ENCODE data around the gene MSL1. TPM values are rescaled to one million over a fixed set of nuclear protein-coding genes. Genes with fewer than 3 reads are reported as not detected.

MSL1 gene
- total and polyA plus RNA-seq, 5 donors from 2014 or later, result 9.3 to 126 (median 10.2) TPM

GRCh38 chr17:40122136-40122998 lies 596 bp downstream of the MSL1 start:
- H3K9me3 ChIP-seq (ENCODE audit: control insufficient read depth in 2 of 2, low read length in 2 of 2), result no peaks in the 10 kb centered on the region
- no peaks in the 10 kb centered on the region for H3K9me3 Mint-ChIP-seq

GRCh38 chr17:40122999-40123810 lies 1.4 kb downstream of the MSL1 start:
- Mint-ChIP-seq H3K36me3 (peaks cover 12% of the 10 kb centered on the region), H3K4me3 (peak overlapping the region; percentile 88 to 93 (median 90)), H3K4me1 (peaks cover 8 to 46% (median 37%) of the 10 kb centered on the region in 4 donors), H3K9me3 (no peaks in the 10 kb centered on the region), H3K27me3 (peaks cover 8% of the 10 kb centered on the region), H3K27ac (peak overlapping the region; percentile 84 to 90 (median 89))
- H3K27me3 ChIP-seq (ENCODE audit: control insufficient read depth, insufficient read depth, low read length), result no peaks in the 10 kb centered on the region
- ATAC-seq (ENCODE audit: low read depth in 2 of 2) (peak; percentile 17 to 25), DNase-seq (peak; percentile 51 to 70 (median 51))
- peaks cover 31% of the 10 kb centered on the region for H3K4me1 ChIP-seq (ENCODE audit: control insufficient read depth, insufficient read depth, low read length, poor library complexity, severe bottlenecking)
- H3K27ac ChIP-seq (ENCODE audit: insufficient read depth, low read length, poor library complexity, severe bottlenecking), result peak overlapping the region; percentile 76
- H3K9me3 ChIP-seq (ENCODE audit: control insufficient read depth in 2 of 2, low read length in 2 of 2), result no peaks in the 10 kb centered on the region
- H3K4me3 ChIP-seq (ENCODE audit: low read depth, low read length), result peak overlapping the region; percentile 95
- H3K36me3 ChIP-seq (ENCODE audit: control insufficient read depth, insufficient read depth, low read length), result peaks cover 22% of the 10 kb centered on the region

More at GRCh38 chr17:40122136-40122998, 596 bp downstream of the MSL1 start:
- ATAC-seq (ENCODE audit: low read depth in 2 of 2), result peak; percentile 35 to 39
- Histone ChIP-seq H3K27me3 (ENCODE audit: control insufficient read depth, insufficient read depth, low read length) (no peaks in the 10 kb centered on the region), H3K27ac (ENCODE audit: insufficient read depth, low read length, poor library complexity, severe bottlenecking) (peak overlapping the region; percentile 79), H3K4me3 (ENCODE audit: low read depth, low read length) (no peak overlapping the region), H3K36me3 (ENCODE audit: control insufficient read depth, insufficient read depth, low read length) (peaks cover 16% of the 10 kb centered on the region), H3K4me1 (ENCODE audit: control insufficient read depth, insufficient read depth, low read length, poor library complexity, severe bottlenecking) (peaks cover 31% of the 10 kb centered on the region)
- Mint-ChIP-seq H3K4me1 (peaks cover 11 to 46% (median 35%) of the 10 kb centered on the region in 4 donors), H3K27me3 (peaks cover 8% of the 10 kb centered on the region), H3K36me3 (peaks cover 10% of the 10 kb centered on the region), H3K27ac (no peak overlapping the region), H3K4me3 (peak overlapping the region in 3 of 4 donors; percentile 10 to 91 (median 48))
- DNase-seq, result peak in 2 of 3 donors; percentile 22 to 47

GRCh38 chr17:40123811-40124114 lies 2.0 kb downstream of the MSL1 start:
- peak overlapping the region; percentile 76 for H3K27ac ChIP-seq (ENCODE audit: insufficient read depth, low read length, poor library complexity, severe bottlenecking)
- Mint-ChIP-seq H3K27ac (peak overlapping the region; percentile 84 to 90 (median 89)), H3K9me3 (no peaks in the 10 kb centered on the region), H3K4me3 (peak overlapping the region; percentile 88 to 93 (median 90)), H3K36me3 (peaks cover 12% of the 10 kb centered on the region), H3K27me3 (peaks cover 4% of the 10 kb centered on the region), H3K4me1 (peaks cover 5 to 46% (median 35%) of the 10 kb centered on the region in 4 donors)
- H3K36me3 ChIP-seq (ENCODE audit: control insufficient read depth, insufficient read depth, low read length), result peaks cover 22% of the 10 kb centered on the region
- peaks cover 31% of the 10 kb centered on the region for H3K4me1 ChIP-seq (ENCODE audit: control insufficient read depth, insufficient read depth, low read length, poor library complexity, severe bottlenecking)
- no peak for ATAC-seq (ENCODE audit: low read depth in 2 of 2)
- no peaks in the 10 kb centered on the region for H3K9me3 ChIP-seq (ENCODE audit: control insufficient read depth in 2 of 2, low read length in 2 of 2)
- no peaks in the 10 kb centered on the region for H3K27me3 ChIP-seq (ENCODE audit: control insufficient read depth, insufficient read depth, low read length)
- H3K4me3 ChIP-seq (ENCODE audit: low read depth, low read length), result peak overlapping the region; percentile 95
- no peak for DNase-seq

GRCh38 chr17:40124279-40125141 lies 2.7 kb downstream of the MSL1 start:
- H3K4me1 ChIP-seq (ENCODE audit: control insufficient read depth, insufficient read depth, low read length, poor library complexity, severe bottlenecking), result peaks cover 31% of the 10 kb centered on the region
- H3K36me3 Mint-ChIP-seq, result peaks cover 17% of the 10 kb centered on the region
- peaks cover 5 to 46% (median 35%) of the 10 kb centered on the region in 4 donors for H3K4me1 Mint-ChIP-seq
- no peaks in the 10 kb centered on the region for H3K9me3 ChIP-seq (ENCODE audit: control insufficient read depth in 2 of 2, low read length in 2 of 2)
- peaks cover 4% of the 10 kb centered on the region for H3K27me3 Mint-ChIP-seq
- H3K9me3 Mint-ChIP-seq, result no peaks in the 10 kb centered on the region
- peak overlapping the region; percentile 95 for H3K4me3 ChIP-seq (ENCODE audit: low read depth, low read length)
- no peak for DNase-seq
- ATAC-seq (ENCODE audit: low read depth in 2 of 2), result no peak
- H3K27ac Mint-ChIP-seq, result peak overlapping the region; percentile 86 to 96 (median 89)
- peaks cover 29% of the 10 kb centered on the region for H3K36me3 ChIP-seq (ENCODE audit: control insufficient read depth, insufficient read depth, low read length)
- peak overlapping the region; percentile 88 to 93 (median 90) for H3K4me3 Mint-ChIP-seq
- H3K27me3 ChIP-seq (ENCODE audit: control insufficient read depth, insufficient read depth, low read length), result no peaks in the 10 kb centered on the region
- H3K27ac ChIP-seq (ENCODE audit: insufficient read depth, low read length, poor library complexity, severe bottlenecking), result peak overlapping the region; percentile 76

- ATAC-seq (ENCODE audit: low read depth in 2 of 2), result no peak
- Mint-ChIP-seq H3K27ac (peak overlapping the region in 2 of 3 donors; percentile 45 to 82), H3K9me3 (no peaks in the 10 kb centered on the region), H3K4me1 (peaks cover 0 to 32% (median 25%) of the 10 kb centered on the region in 4 donors), H3K36me3 (peaks cover 57% of the 10 kb centered on the region), H3K27me3 (peaks cover 2% of the 10 kb centered on the region), H3K4me3 (no peak overlapping the region)
- Histone ChIP-seq H3K9me3 (ENCODE audit: control insufficient read depth in 2 of 2, low read length in 2 of 2) (no peaks in the 10 kb centered on the region), H3K36me3 (ENCODE audit: control insufficient read depth, insufficient read depth, low read length) (peaks cover 77% of the 10 kb centered on the region), H3K27ac (ENCODE audit: insufficient read depth, low read length, poor library complexity, severe bottlenecking) (no peak overlapping the region), H3K4me3 (ENCODE audit: low read depth, low read length) (no peak overlapping the region), H3K27me3 (ENCODE audit: control insufficient read depth, insufficient read depth, low read length) (no peaks in the 10 kb centered on the region), H3K4me1 (ENCODE audit: control insufficient read depth, insufficient read depth, low read length, poor library complexity, severe bottlenecking) (peaks cover 8% of the 10 kb centered on the region)
- no peak for DNase-seq
Measured at GRCh38 chr17:40129498-40129897, 7.7 kb downstream of the MSL1 start.

GRCh38 chr17:40130352-40131042 lies 8.7 kb downstream of the MSL1 start:
- no peaks in the 10 kb centered on the region for H3K9me3 Mint-ChIP-seq
- peak overlapping the region; percentile 40 to 82 (median 56) for H3K27ac Mint-ChIP-seq
- peaks cover 65% of the 10 kb centered on the region for H3K36me3 Mint-ChIP-seq

More at GRCh38 chr17:40130352-40131042, 8.7 kb downstream of the MSL1 start:
- Histone ChIP-seq H3K36me3 (ENCODE audit: control insufficient read depth, insufficient read depth, low read length) (peaks cover 87% of the 10 kb centered on the region), H3K9me3 (ENCODE audit: control insufficient read depth in 2 of 2, low read length in 2 of 2) (no peaks in the 10 kb centered on the region), H3K4me1 (ENCODE audit: control insufficient read depth, insufficient read depth, low read length, poor library complexity, severe bottlenecking) (no peaks in the 10 kb centered on the region), H3K4me3 (ENCODE audit: low read depth, low read length) (no peak overlapping the region), H3K27me3 (ENCODE audit: control insufficient read depth, insufficient read depth, low read length) (no peaks in the 10 kb centered on the region), H3K27ac (ENCODE audit: insufficient read depth, low read length, poor library complexity, severe bottlenecking) (no peak overlapping the region)
- H3K4me1 Mint-ChIP-seq, result peaks cover 3 to 29% (median 24%) of the 10 kb centered on the region in 4 donors
- no peaks in the 10 kb centered on the region for H3K27me3 Mint-ChIP-seq
- DNase-seq (no peak), ATAC-seq (ENCODE audit: low read depth in 2 of 2) (no peak)
- peak overlapping the region in 1 of 4 donors; percentile 21 for H3K4me3 Mint-ChIP-seq

Data from CD4-positive, CD25-positive, alpha-beta regulatory T cell (primary cell).